ENCODE results near the gene HOXA10.

GRCh38 chr7:27166531-27167505, 7.3 kb downstream of the HOXA10 start:
- TF ChIP-seq CTCF (IDR thresholded peaks at IDR 0.05 in 2 of 3, conservative IDR thresholded peaks at IDR 0.05 in 1 of 3; ENCODE audit: borderline replicate concordance in 1 of 3, insufficient read depth in 1 of 3, low read depth in 2 of 3, low read length in 2 of 3) (no peak), POLR2A (IDR thresholded peaks at IDR 0.05; ENCODE audit: borderline replicate concordance, extremely low read depth, insufficient read depth, insufficient read length) (peak; percentile 9), MAX (IDR thresholded peaks at IDR 0.05) (no peak), EZH2phosphoT487 (IDR thresholded peaks at IDR 0.05; ENCODE audit: borderline replicate concordance) (no peak), REST (IDR thresholded peaks at IDR 0.05; ENCODE audit: low read depth) (no peak), FOSL1 (IDR thresholded peaks at IDR 0.05; ENCODE audit: low read depth) (no peak), RAD21 (IDR thresholded peaks at IDR 0.05; ENCODE audit: low read depth) (no peak), ELF1 (IDR thresholded peaks at IDR 0.05; ENCODE audit: borderline replicate concordance, low read depth) (no peak), SIN3A (IDR thresholded peaks at IDR 0.05; ENCODE audit: low read depth) (no peak), EGR1 (IDR thresholded peaks at IDR 0.05; ENCODE audit: low read depth) (no peak), JUND (IDR thresholded peaks at IDR 0.05) (no peak), EZH2 (IDR thresholded peaks at IDR 0.05) (no peak), POLR2AphosphoS5 (IDR thresholded peaks at IDR 0.05; ENCODE audit: low read depth, low read length) (peak; percentile 55), ATF3 (IDR thresholded peaks at IDR 0.05) (no peak)
